ENCODE results near the gene SMKR1.

The SMKR1 gene

DNA sequence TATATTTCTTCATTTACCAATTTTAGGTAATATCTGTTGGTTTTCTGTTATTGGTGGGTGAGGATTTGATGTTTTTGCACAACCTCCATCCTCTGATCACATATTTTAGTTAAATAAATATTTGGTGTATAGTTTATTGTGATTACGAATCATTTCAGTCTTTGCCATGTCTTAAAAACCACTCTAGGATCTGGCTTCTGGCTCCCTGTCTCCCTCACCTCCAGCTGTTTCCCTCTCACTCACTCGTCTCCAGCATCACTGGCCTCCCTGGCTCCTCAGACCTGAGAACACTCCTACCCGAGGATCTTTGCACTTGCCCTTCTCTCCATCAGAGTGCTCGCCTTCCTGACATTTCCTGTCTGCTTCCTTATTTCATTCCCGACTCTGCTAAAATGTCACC is 58.5 kb downstream of the SMKR1 start:
- Mint-ChIP-seq H3K4me3 (no peak overlapping the region), H3K27ac (no peak overlapping the region), H3K36me3 (ENCODE audit: low read depth) (no peaks in the 10 kb centered on the region), H3K9me3 (no peaks in the 10 kb centered on the region), H3K4me1 (ENCODE audit: low read depth) (no peaks in the 10 kb centered on the region), H3K27me3 (peaks cover 15% of the 10 kb centered on the region)

DNA sequence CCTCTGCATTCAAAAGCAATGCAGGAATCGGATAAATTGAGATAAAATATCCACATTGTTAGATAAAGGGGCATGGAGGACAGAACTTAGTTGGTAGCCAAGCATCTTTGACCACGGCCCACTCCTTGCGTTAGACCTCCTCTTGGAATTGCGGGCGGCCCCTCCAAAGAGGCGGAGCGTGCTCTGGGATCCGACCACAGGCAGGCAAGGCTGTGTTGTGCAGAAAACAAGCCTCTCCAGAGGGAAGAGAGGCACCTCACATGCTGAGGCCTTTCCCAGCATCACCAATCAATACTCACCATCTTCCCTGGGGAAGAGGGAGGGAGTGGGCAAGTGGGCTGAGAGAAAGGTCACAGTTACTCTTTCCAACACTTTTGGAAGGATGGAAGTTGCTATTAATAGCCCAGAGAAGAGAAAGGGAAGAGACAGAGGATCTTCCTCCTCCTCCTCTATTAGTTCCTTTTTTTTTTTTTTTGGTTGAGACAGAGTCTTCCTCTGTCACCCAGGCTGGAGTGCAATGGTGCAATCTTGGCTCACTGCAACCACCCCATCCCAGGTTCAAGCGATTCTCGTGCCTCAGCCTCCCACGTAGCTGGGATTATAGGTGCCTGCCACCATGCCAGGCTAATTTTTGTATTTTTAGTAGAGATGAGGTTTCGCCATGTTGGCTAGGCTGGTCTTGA is 59.5 kb downstream of the SMKR1 start:
- Mint-ChIP-seq H3K9me3 (no peaks in the 10 kb centered on the region), H3K27me3 (peaks cover 15% of the 10 kb centered on the region), H3K27ac (no peak overlapping the region), H3K4me3 (no peak overlapping the region), H3K4me1 (ENCODE audit: low read depth) (peaks cover 6% of the 10 kb centered on the region), H3K36me3 (ENCODE audit: low read depth) (no peaks in the 10 kb centered on the region)

All from stimulated activated naive CD8-positive, alpha-beta T cell treated with anti-CD3 and anti-CD28 coated beads, Interleukin-15, Interleukin-2, amounts not matched to agents 100 ng/mL and 50 ng/mL, for 24 hours (primary cell).